Progenitor cell of endocrine pancreas (in vitro differentiated cells): ENCODE data around the gene CYP2D6. TPM values are rescaled to one million over a fixed set of nuclear protein-coding genes. Genes with fewer than 3 reads are reported as not detected.
"Not testable (repeated sequence)": the region's sequence is repeated elsewhere in the genome, so short reads cannot be mapped to it uniquely, and the experiment has no call there.

Experiments
- DNase-seq: peaks from one replicate; pipeline ENCODE4 v3.0.0; 2021; ENCODE audit warnings: low spot score; ENCODE audit not compliant: unreplicated experiment
- H3K27ac Mint-ChIP-seq: 2 replicates; pipeline ENCODE4 v1.8.0; 2021; ENCODE audit warnings: mild to moderate bottlenecking, moderate library complexity, mixed read lengths
- H3K27me3 Mint-ChIP-seq: 2 replicates; pipeline ENCODE4 v1.8.0; 2021; ENCODE audit warnings: mixed read lengths
- H3K36me3 Mint-ChIP-seq: 2 replicates; pipeline ENCODE4 v1.8.0; 2022; ENCODE audit warnings: mixed read lengths; ENCODE audit not compliant: insufficient read depth
- H3K4me1 Mint-ChIP-seq: 2 replicates; pipeline ENCODE4 v1.8.0; 2021; ENCODE audit warnings: low read depth, mixed read lengths
- H3K4me3 Mint-ChIP-seq: 2 replicates; pipeline ENCODE4 v1.8.0; 2021; ENCODE audit warnings: low read depth, mild to moderate bottlenecking, moderate library complexity, mixed read lengths
- H3K9me3 Mint-ChIP-seq: 2 replicates; pipeline ENCODE4 v1.8.0; 2021; ENCODE audit warnings: low read depth, mixed read lengths
- CTCF ChIP-seq: fragments of 200-600 bp; sonication (generic); IDR thresholded peaks from one replicate; pipeline ENCODE4 v1.5.0; 2021; ENCODE audit warnings: antibody characterized with exemption, mild to moderate bottlenecking; ENCODE audit not compliant: unreplicated experiment
- total RNA-seq: library from RNA; stranded (reverse); gene quantifications from 2 replicates; pipeline ENCODE4 v1.2.1, GENCODE V29; 2021

Gene CYP2D6
- total RNA-seq, 1 donor from 2014 or later: 8.0 TPM

GRCh38 chr22:42142771-42143461 is 12.3 kb upstream of the CYP2D6 start:
- no peaks in the 10 kb centered on the region for H3K4me1 Mint-ChIP-seq
- peaks cover 14% of the 10 kb centered on the region for H3K36me3 Mint-ChIP-seq
- DNase-seq: no peak
- no peaks in the 10 kb centered on the region for H3K27me3 Mint-ChIP-seq
- no peak overlapping the region for H3K4me3 Mint-ChIP-seq
- no peak overlapping the region for H3K27ac Mint-ChIP-seq
- TF ChIP-seq CTCF: no peak
- no peaks in the 10 kb centered on the region for H3K9me3 Mint-ChIP-seq

GRCh38 chr22:42141307-42142057 is 10.9 kb upstream of the CYP2D6 start:
- H3K4me3 Mint-ChIP-seq, DNase-seq, H3K9me3 Mint-ChIP-seq, H3K27me3 Mint-ChIP-seq, H3K27ac Mint-ChIP-seq, H3K4me1 Mint-ChIP-seq: not testable (repeated sequence)
- H3K36me3 Mint-ChIP-seq: peaks cover 11% of the 10 kb centered on the region

GRCh38 chr22:42140153-42140552 is 9.5 kb upstream of the CYP2D6 start:
- not testable (repeated sequence) for DNase-seq, H3K27me3 Mint-ChIP-seq, H3K9me3 Mint-ChIP-seq, H3K4me1 Mint-ChIP-seq, H3K27ac Mint-ChIP-seq, H3K4me3 Mint-ChIP-seq
- peaks cover 10% of the 10 kb centered on the region for H3K36me3 Mint-ChIP-seq

- H3K9me3 Mint-ChIP-seq, DNase-seq, H3K4me1 Mint-ChIP-seq, H3K4me3 Mint-ChIP-seq, H3K27me3 Mint-ChIP-seq: not testable (repeated sequence)
- peaks cover 10% of the 10 kb centered on the region for H3K36me3 Mint-ChIP-seq
- H3K27ac Mint-ChIP-seq: peak overlapping the region; percentile 74
Observed at GRCh38 chr22:42139508-42139907, 8.9 kb upstream of the CYP2D6 start.

- no peak for TF ChIP-seq CTCF
- no peak overlapping the region for H3K4me3 Mint-ChIP-seq
- DNase-seq: no peak
- no peaks in the 10 kb centered on the region for H3K4me1 Mint-ChIP-seq
- peak overlapping the region; percentile 74 for H3K27ac Mint-ChIP-seq
- no peaks in the 10 kb centered on the region for H3K27me3 Mint-ChIP-seq
- H3K36me3 Mint-ChIP-seq: peaks cover 9% of the 10 kb centered on the region
- H3K9me3 Mint-ChIP-seq: no peaks in the 10 kb centered on the region
Observed at GRCh38 chr22:42138972-42139371, 8.4 kb upstream of the CYP2D6 start.

GRCh38 chr22:42138122-42138770 is 7.6 kb upstream of the CYP2D6 start:
- TF ChIP-seq CTCF: no peak

GRCh38 chr22:42135688-42136087 is 5.1 kb upstream of the CYP2D6 start:
- not testable (repeated sequence) for H3K36me3 Mint-ChIP-seq, H3K4me1 Mint-ChIP-seq, H3K9me3 Mint-ChIP-seq, H3K4me3 Mint-ChIP-seq, DNase-seq, H3K27ac Mint-ChIP-seq, H3K27me3 Mint-ChIP-seq

More at GRCh38 chr22:42138122-42138770, 7.6 kb upstream of the CYP2D6 start:
- no peaks in the 10 kb centered on the region for H3K9me3 Mint-ChIP-seq
- no peaks in the 10 kb centered on the region for H3K4me1 Mint-ChIP-seq
- H3K36me3 Mint-ChIP-seq: peaks cover 8% of the 10 kb centered on the region
- DNase-seq: no peak
- no peak overlapping the region for H3K27ac Mint-ChIP-seq
- no peak overlapping the region for H3K4me3 Mint-ChIP-seq
- H3K27me3 Mint-ChIP-seq: no peaks in the 10 kb centered on the region
